Measurements from ENCODE around the gene DTX4. TPM values are rescaled to one million over a fixed set of nuclear protein-coding genes. Genes with fewer than 3 reads are reported as not detected.

Gene DTX4
- polyA plus RNA-seq, 4 donors: 43.1 to 47.2 (median 44.5) TPM

- DNase-seq (ENCODE audit: low read depth in 4 of 4, low spot score in 2 of 4): no peak
Measured at GRCh38 chr11:59172345-59173079, 580 bp downstream of the DTX4 start.

GRCh38 chr11:59173080-59173963 lies 1.4 kb downstream of the DTX4 start:
- peak in 3 of 4 donors; percentile 52 to 64 (median 56) for DNase-seq (ENCODE audit: low read depth in 4 of 4, low spot score in 2 of 4)

GRCh38 chr11:59173964-59174663 lies 2.2 kb downstream of the DTX4 start:
- DNase-seq (ENCODE audit: low read depth in 4 of 4, low spot score in 2 of 4): no peak

- DNase-seq (ENCODE audit: low read depth in 4 of 4, low spot score in 2 of 4): no peak
Measured at GRCh38 chr11:59174664-59175033, 2.7 kb downstream of the DTX4 start.

- no peak for DNase-seq (ENCODE audit: low read depth in 4 of 4, low spot score in 2 of 4)
Measured at GRCh38 chr11:59175091-59175501, 3.2 kb downstream of the DTX4 start.

- DNase-seq (ENCODE audit: low read depth in 4 of 4, low spot score in 2 of 4): no peak
Measured at GRCh38 chr11:59176330-59176729, 4.4 kb downstream of the DTX4 start.

GRCh38 chr11:59178402-59178801 lies 6.5 kb downstream of the DTX4 start:
- DNase-seq (ENCODE audit: low read depth in 4 of 4, low spot score in 2 of 4): no peak

GRCh38 chr11:59179121-59179520 lies 7.2 kb downstream of the DTX4 start:
- DNase-seq (ENCODE audit: low read depth in 4 of 4, low spot score in 2 of 4): no peak

GRCh38 chr11:59180168-59180776 lies 8.3 kb downstream of the DTX4 start:
- no peak for DNase-seq (ENCODE audit: low read depth in 4 of 4, low spot score in 2 of 4)

- DNase-seq (ENCODE audit: low read depth in 4 of 4, low spot score in 2 of 4): no peak
Measured at GRCh38 chr11:59180907-59181306, 9.0 kb downstream of the DTX4 start.

GRCh38 chr11:59181746-59182456 lies 10.0 kb downstream of the DTX4 start:
- DNase-seq (ENCODE audit: low read depth in 4 of 4, low spot score in 2 of 4): no peak

- no peak for DNase-seq (ENCODE audit: low read depth in 4 of 4, low spot score in 2 of 4)
Measured at GRCh38 chr11:59182457-59183151, 10.7 kb downstream of the DTX4 start.

GRCh38 chr11:59183771-59184170 lies 11.8 kb downstream of the DTX4 start:
- no peak for DNase-seq (ENCODE audit: low read depth in 4 of 4, low spot score in 2 of 4)

- DNase-seq (ENCODE audit: low read depth in 4 of 4, low spot score in 2 of 4): no peak
Measured at GRCh38 chr11:59184691-59185339, 12.9 kb downstream of the DTX4 start.

- no peak for DNase-seq (ENCODE audit: low read depth in 4 of 4, low spot score in 2 of 4)
Measured at GRCh38 chr11:59185386-59185945, 13.5 kb downstream of the DTX4 start.

- DNase-seq (ENCODE audit: low read depth in 4 of 4, low spot score in 2 of 4): no peak
Measured at GRCh38 chr11:59186130-59186594, 14.2 kb downstream of the DTX4 start.

- DNase-seq (ENCODE audit: low read depth in 4 of 4, low spot score in 2 of 4): no peak
Measured at GRCh38 chr11:59187035-59187434, 15.1 kb downstream of the DTX4 start.

- DNase-seq (ENCODE audit: low read depth in 4 of 4, low spot score in 2 of 4): peak in 2 of 4 donors; percentile 54 to 68
Measured at GRCh38 chr11:59187587-59187986, 15.7 kb downstream of the DTX4 start.

- no peak for DNase-seq (ENCODE audit: low read depth in 4 of 4, low spot score in 2 of 4)
Measured at GRCh38 chr11:59188954-59189353, 17.0 kb downstream of the DTX4 start.

Data from left renal cortex interstitium (tissue), 4 donors.